ENCODE data around the gene CCDC171.

Gene CCDC171

GRCh38 chr9:15552636-15553527 lies at the start of gene CCDC171:
Gene CCDC171, plus strand, starts transcription at chr9:15553043. Its CDS starts 11,046 bp downstream, at chr9:15564089.
- peak within 1 kb of the TSS; percentile 81 for H3K27ac ChIP-seq (ENCODE audit: low read depth, low read length)
- H3K4me3 ChIP-seq (ENCODE audit: low read depth in 1 of 2, low read length in 2 of 2), result peak within 1 kb of the TSS; percentile 88 to 100
- H3K36me3 ChIP-seq (ENCODE audit: control insufficient read depth in 1 of 2, insufficient read depth in 2 of 2, low read length in 2 of 2), result no peaks in the 10 kb centered on the region
- H3K4me1 ChIP-seq (ENCODE audit: control insufficient read depth in 1 of 2, insufficient read depth in 2 of 2, low read length in 2 of 2), result peaks cover 4 to 16% of the 10 kb centered on the region in 2 donors
- no peaks in the 10 kb centered on the region for H3K9me3 ChIP-seq (ENCODE audit: control insufficient read depth in 1 of 2, low read length in 2 of 2)
- H3K27me3 ChIP-seq (ENCODE audit: control insufficient read depth in 1 of 2, insufficient read depth in 2 of 2, low read length in 2 of 2), result no peaks in the 10 kb centered on the region
- peak within 1 kb of the TSS; percentile 73 for H3K9ac ChIP-seq (ENCODE audit: low read depth in 1 of 2, low read length in 2 of 2)

- Histone ChIP-seq H3K36me3 (ENCODE audit: control insufficient read depth in 1 of 2, insufficient read depth in 2 of 2, low read length in 2 of 2) (peaks cover 10 to 34% of the 10 kb centered on the region in 2 donors), H3K4me3 (ENCODE audit: low read depth in 1 of 2, low read length in 2 of 2) (no peak overlapping the region), H3K9ac (ENCODE audit: low read depth in 1 of 2, low read length in 2 of 2) (no peak overlapping the region), H3K4me1 (ENCODE audit: control insufficient read depth in 1 of 2, insufficient read depth in 2 of 2, low read length in 2 of 2) (peaks cover 8 to 9% of the 10 kb centered on the region in 2 donors), H3K27ac (ENCODE audit: low read depth, low read length) (no peak overlapping the region), H3K27me3 (ENCODE audit: control insufficient read depth in 1 of 2, insufficient read depth in 2 of 2, low read length in 2 of 2) (no peaks in the 10 kb centered on the region), H3K9me3 (ENCODE audit: control insufficient read depth in 1 of 2, low read length in 2 of 2) (no peaks in the 10 kb centered on the region)
Measured at GRCh38 chr9:15505921-15506320, 46.9 kb upstream of the CCDC171 start.

- peak overlapping the region; percentile 69 to 71 for H3K9ac ChIP-seq (ENCODE audit: low read depth in 1 of 2, low read length in 2 of 2)
- H3K4me1 ChIP-seq (ENCODE audit: control insufficient read depth in 1 of 2, insufficient read depth in 2 of 2, low read length in 2 of 2), result peaks cover 13% of the 10 kb centered on the region in 2 donors
- no peaks in the 10 kb centered on the region for H3K9me3 ChIP-seq (ENCODE audit: control insufficient read depth in 1 of 2, low read length in 2 of 2)
- H3K27me3 ChIP-seq (ENCODE audit: control insufficient read depth in 1 of 2, insufficient read depth in 2 of 2, low read length in 2 of 2), result no peaks in the 10 kb centered on the region
- peaks cover 10 to 17% of the 10 kb centered on the region in 2 donors for H3K36me3 ChIP-seq (ENCODE audit: control insufficient read depth in 1 of 2, insufficient read depth in 2 of 2, low read length in 2 of 2)
- peak overlapping the region; percentile 83 to 89 for H3K4me3 ChIP-seq (ENCODE audit: low read depth in 1 of 2, low read length in 2 of 2)
- peak overlapping the region; percentile 93 for H3K27ac ChIP-seq (ENCODE audit: low read depth, low read length)
Measured at GRCh38 chr9:15509931-15510788, 42.7 kb upstream of the CCDC171 start.

DNA sequence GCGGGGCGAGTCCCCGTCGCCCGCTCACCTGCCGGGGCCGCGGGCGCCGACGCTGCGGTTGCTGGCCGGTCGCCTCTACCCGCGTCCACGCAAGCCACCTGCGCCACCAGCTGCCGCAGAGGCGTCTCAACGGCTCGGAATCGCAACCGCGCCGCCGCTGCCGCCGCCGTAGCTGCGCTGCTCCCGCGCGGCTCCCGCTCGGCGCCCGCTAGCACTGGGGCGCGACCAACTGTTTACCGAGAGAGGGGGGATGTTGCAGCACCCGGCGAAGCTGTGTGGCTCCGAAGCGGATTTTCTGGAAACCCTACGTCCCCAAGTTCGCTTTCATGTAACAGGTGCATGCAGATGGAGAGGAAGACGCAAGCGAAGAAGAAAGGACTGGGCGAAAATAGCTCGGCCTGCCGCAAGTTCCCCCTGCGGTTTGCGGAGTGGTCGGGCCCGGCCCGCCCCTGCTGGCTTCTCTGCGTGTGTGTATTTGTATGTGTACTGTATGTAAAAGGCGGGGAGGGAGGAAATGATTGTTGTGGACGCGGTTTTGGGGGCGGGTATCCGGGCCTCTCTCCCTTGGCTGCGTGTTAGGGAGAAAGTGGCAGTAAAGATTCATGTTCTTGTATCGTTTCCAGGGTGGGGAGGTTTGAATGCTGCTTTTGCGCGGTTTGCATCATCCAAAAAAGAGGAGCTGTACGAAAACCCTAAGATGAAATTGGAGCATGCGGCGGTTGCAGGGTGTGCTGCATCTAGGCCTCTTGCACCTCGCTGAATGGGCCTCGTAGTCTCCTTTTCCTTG lies 41.9 kb upstream of the CCDC171 start, which contains the start of gene PSIP1:
TSS of gene PSIP1 (minus strand) at position 182 of the 787 bp plus-strand sequence. CDS start 782 bp downstream, outside the sequence.
- Histone ChIP-seq H3K9ac (ENCODE audit: low read depth in 1 of 2, low read length in 2 of 2) (peak within 1 kb of the TSS; percentile 69 to 71), H3K4me3 (ENCODE audit: low read depth in 1 of 2, low read length in 2 of 2) (peak within 1 kb of the TSS; percentile 83 to 89), H3K27ac (ENCODE audit: low read depth, low read length) (peak within 1 kb of the TSS; percentile 93), H3K27me3 (ENCODE audit: control insufficient read depth in 1 of 2, insufficient read depth in 2 of 2, low read length in 2 of 2) (no peaks in the 10 kb centered on the region), H3K9me3 (ENCODE audit: control insufficient read depth in 1 of 2, low read length in 2 of 2) (no peaks in the 10 kb centered on the region), H3K36me3 (ENCODE audit: control insufficient read depth in 1 of 2, insufficient read depth in 2 of 2, low read length in 2 of 2) (peaks cover 8 to 11% of the 10 kb centered on the region in 2 donors), H3K4me1 (ENCODE audit: control insufficient read depth in 1 of 2, insufficient read depth in 2 of 2, low read length in 2 of 2) (peaks cover 13% of the 10 kb centered on the region in 2 donors)

DNA sequence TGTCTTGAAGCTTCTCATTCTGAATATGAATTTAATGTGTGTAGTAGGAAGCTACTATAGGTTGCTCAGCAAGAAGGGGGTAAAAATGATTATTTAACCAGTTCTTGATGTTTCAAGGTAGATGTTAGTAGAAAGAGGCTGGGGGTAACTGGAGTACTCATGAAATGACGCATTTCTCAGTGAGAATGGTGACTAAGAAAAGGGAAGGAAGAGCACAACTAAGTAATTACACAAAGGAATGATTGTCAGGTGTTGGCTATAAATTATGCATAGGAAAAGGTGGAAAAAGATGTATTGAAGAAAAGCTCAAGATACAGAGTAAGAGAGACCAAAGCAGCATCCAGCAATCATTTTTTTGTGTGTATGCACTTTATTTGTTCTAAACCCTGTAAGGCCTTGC lies 40.6 kb upstream of the CCDC171 start:
- H3K9ac ChIP-seq (ENCODE audit: low read depth in 1 of 2, low read length in 2 of 2), result no peak overlapping the region
- peaks cover 0 to 3% of the 10 kb centered on the region in 2 donors for H3K36me3 ChIP-seq (ENCODE audit: control insufficient read depth in 1 of 2, insufficient read depth in 2 of 2, low read length in 2 of 2)
- H3K4me3 ChIP-seq (ENCODE audit: low read depth in 1 of 2, low read length in 2 of 2), result no peak overlapping the region
- peaks cover 13% of the 10 kb centered on the region in 2 donors for H3K4me1 ChIP-seq (ENCODE audit: control insufficient read depth in 1 of 2, insufficient read depth in 2 of 2, low read length in 2 of 2)
- no peak overlapping the region for H3K27ac ChIP-seq (ENCODE audit: low read depth, low read length)
- H3K27me3 ChIP-seq (ENCODE audit: control insufficient read depth in 1 of 2, insufficient read depth in 2 of 2, low read length in 2 of 2), result no peaks in the 10 kb centered on the region
- no peaks in the 10 kb centered on the region for H3K9me3 ChIP-seq (ENCODE audit: control insufficient read depth in 1 of 2, low read length in 2 of 2)

GRCh38 chr9:15512889-15513288 lies 40.0 kb upstream of the CCDC171 start:
- Histone ChIP-seq H3K4me1 (ENCODE audit: control insufficient read depth in 1 of 2, insufficient read depth in 2 of 2, low read length in 2 of 2) (peaks cover 13% of the 10 kb centered on the region in 2 donors), H3K27me3 (ENCODE audit: control insufficient read depth in 1 of 2, insufficient read depth in 2 of 2, low read length in 2 of 2) (no peaks in the 10 kb centered on the region), H3K36me3 (ENCODE audit: control insufficient read depth in 1 of 2, insufficient read depth in 2 of 2, low read length in 2 of 2) (peaks cover 0 to 3% of the 10 kb centered on the region in 2 donors), H3K4me3 (ENCODE audit: low read depth in 1 of 2, low read length in 2 of 2) (no peak overlapping the region), H3K9ac (ENCODE audit: low read depth in 1 of 2, low read length in 2 of 2) (no peak overlapping the region), H3K27ac (ENCODE audit: low read depth, low read length) (no peak overlapping the region), H3K9me3 (ENCODE audit: control insufficient read depth in 1 of 2, low read length in 2 of 2) (no peaks in the 10 kb centered on the region)

DNA sequence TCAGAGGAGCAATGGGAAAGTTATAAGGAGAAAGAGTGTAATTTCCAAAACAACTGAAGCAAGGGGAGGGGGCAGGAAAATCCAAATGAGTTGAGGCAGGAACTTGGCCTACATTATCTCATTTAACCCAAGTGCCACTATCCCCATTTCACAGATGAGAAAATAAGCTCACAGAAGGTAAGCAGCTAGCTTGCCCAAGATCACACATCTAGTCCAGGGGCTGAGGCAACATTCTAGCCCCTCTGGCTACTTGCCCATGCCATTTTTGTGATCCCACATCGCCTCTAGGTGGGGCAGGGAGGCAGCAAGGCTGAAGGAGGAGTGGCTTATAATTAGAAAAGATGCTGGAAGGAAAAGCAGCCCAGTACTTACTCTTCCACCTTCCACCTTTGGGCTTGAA lies 39.5 kb upstream of the CCDC171 start:
- no peaks in the 10 kb centered on the region for H3K27me3 ChIP-seq (ENCODE audit: control insufficient read depth in 1 of 2, insufficient read depth in 2 of 2, low read length in 2 of 2)
- H3K9me3 ChIP-seq (ENCODE audit: control insufficient read depth in 1 of 2, low read length in 2 of 2), result no peaks in the 10 kb centered on the region
- H3K4me3 ChIP-seq (ENCODE audit: low read depth in 1 of 2, low read length in 2 of 2), result no peak overlapping the region
- H3K9ac ChIP-seq (ENCODE audit: low read depth in 1 of 2, low read length in 2 of 2), result no peak overlapping the region
- no peak overlapping the region for H3K27ac ChIP-seq (ENCODE audit: low read depth, low read length)
- peaks cover 0 to 3% of the 10 kb centered on the region in 2 donors for H3K36me3 ChIP-seq (ENCODE audit: control insufficient read depth in 1 of 2, insufficient read depth in 2 of 2, low read length in 2 of 2)
- H3K4me1 ChIP-seq (ENCODE audit: control insufficient read depth in 1 of 2, insufficient read depth in 2 of 2, low read length in 2 of 2), result peaks cover 13% of the 10 kb centered on the region in 2 donors

- Histone ChIP-seq H3K27me3 (ENCODE audit: control insufficient read depth in 1 of 2, insufficient read depth in 2 of 2, low read length in 2 of 2) (no peaks in the 10 kb centered on the region), H3K4me3 (ENCODE audit: low read depth in 1 of 2, low read length in 2 of 2) (no peak overlapping the region), H3K27ac (ENCODE audit: low read depth, low read length) (no peak overlapping the region)
Measured at GRCh38 chr9:15519831-15520230, 33.0 kb upstream of the CCDC171 start.

GRCh38 chr9:15521254-15521653 lies 31.6 kb upstream of the CCDC171 start:
- Histone ChIP-seq H3K9ac (ENCODE audit: low read depth in 1 of 2, low read length in 2 of 2) (no peak overlapping the region), H3K4me3 (ENCODE audit: low read depth in 1 of 2, low read length in 2 of 2) (no peak overlapping the region), H3K27ac (ENCODE audit: low read depth, low read length) (no peak overlapping the region), H3K4me1 (ENCODE audit: control insufficient read depth in 1 of 2, insufficient read depth in 2 of 2, low read length in 2 of 2) (no peaks in the 10 kb centered on the region), H3K9me3 (ENCODE audit: control insufficient read depth in 1 of 2, low read length in 2 of 2) (no peaks in the 10 kb centered on the region), H3K36me3 (ENCODE audit: control insufficient read depth in 1 of 2, insufficient read depth in 2 of 2, low read length in 2 of 2) (no peaks in the 10 kb centered on the region), H3K27me3 (ENCODE audit: control insufficient read depth in 1 of 2, insufficient read depth in 2 of 2, low read length in 2 of 2) (no peaks in the 10 kb centered on the region)

More at GRCh38 chr9:15519831-15520230, 33.0 kb upstream of the CCDC171 start:
- Histone ChIP-seq H3K36me3 (ENCODE audit: control insufficient read depth in 1 of 2, insufficient read depth in 2 of 2, low read length in 2 of 2) (no peaks in the 10 kb centered on the region), H3K9me3 (ENCODE audit: control insufficient read depth in 1 of 2, low read length in 2 of 2) (no peaks in the 10 kb centered on the region), H3K9ac (ENCODE audit: low read depth in 1 of 2, low read length in 2 of 2) (no peak overlapping the region), H3K4me1 (ENCODE audit: control insufficient read depth in 1 of 2, insufficient read depth in 2 of 2, low read length in 2 of 2) (no peaks in the 10 kb centered on the region)

Data from duodenal mucosa (tissue), 2 donors.